HEK293 (cell line): ENCODE results near the gene RHOG.

Experiments used
- CTCF ChIA-PET: fragments of 350-600 bp; formaldehyde crosslinking; extraction: SDS; loops from one replicate; lab custom pipeline; 2021; ENCODE audit warnings: antibody characterized with exemption; lab: Yijun Ruan, JAX
- POLR2A ChIA-PET: fragments of 300-600 bp; formaldehyde crosslinking; extraction: SDS; loops from one replicate; lab custom pipeline; 2020; ENCODE audit warnings: antibody characterized with exemption, inconsistent platforms; lab: Yijun Ruan, JAX
- H3K27ac ChIP-seq: fragments of 200-500 bp; sonication (Bioruptor generic); 2 replicates; pipeline ENCODE4 v1.5.1; 2014; ENCODE audit warnings: low read depth, low read length, control low read depth, inconsistent platforms; ENCODE audit errors: extremely low read depth
- H3K36me3 ChIP-seq, 2 experiments: fragments of 200-500 bp in 1 of 2; sonication (Bioruptor generic) in 1 of 2; 1 replicate in 1 of 2; 2 replicates in 1 of 2; pipeline ENCODE4 v1.5.1; 2014 to 2017; ENCODE audit warnings: inconsistent platforms in 2 of 2, low read length in 2 of 2; ENCODE audit not compliant: control insufficient read depth in 2 of 2, insufficient read depth in 1 of 2
- H3K4me1 ChIP-seq: fragments of 200-500 bp; sonication (Bioruptor generic); 2 replicates; pipeline ENCODE4 v1.5.1; 2014; ENCODE audit warnings: mild to moderate bottlenecking, low read length, inconsistent platforms; ENCODE audit not compliant: control insufficient read depth, insufficient read depth
- H3K4me3 ChIP-seq: 2 replicates; pipeline ENCODE4 v1.5.1; 2011; ENCODE audit warnings: low read depth, mild to moderate bottlenecking, control low read depth, low read length, moderate library complexity
- H3K9me3 ChIP-seq: fragments of 200-500 bp; sonication (Bioruptor generic); 2 replicates; pipeline ENCODE4 v1.5.1; 2014; ENCODE audit warnings: low read depth, low read length, inconsistent platforms; ENCODE audit not compliant: control insufficient read depth, insufficient read depth
- BCL11B ChIP-seq: fragments of 450-650 bp; formaldehyde crosslinking; IDR thresholded peaks from 2 replicates; pipeline ENCODE4 v1.5.1; 2016; ENCODE audit warnings: low read depth, missing biosample characterization, missing genetic modification characterization
- MZF1 ChIP-seq: fragments of 450-650 bp; formaldehyde crosslinking; IDR thresholded peaks from 2 replicates; pipeline ENCODE4 v1.5.1; 2017; ENCODE audit warnings: missing biosample characterization, missing genetic modification characterization, borderline replicate concordance
- SP2 ChIP-seq: fragments of 450-650 bp; formaldehyde crosslinking; IDR thresholded peaks from 2 replicates; pipeline ENCODE4 v1.5.1; 2016; ENCODE audit warnings: missing biosample characterization, missing genetic modification characterization
- SP3 ChIP-seq: fragments of 450-650 bp; formaldehyde crosslinking; IDR thresholded peaks from 2 replicates; pipeline ENCODE4 v1.5.1; 2016; ENCODE audit warnings: missing biosample characterization, missing genetic modification characterization
- ZBTB7A ChIP-seq: fragments of 450-650 bp; formaldehyde crosslinking; IDR thresholded peaks from 2 replicates; pipeline ENCODE4 v1.5.1; 2016; ENCODE audit warnings: low read depth, missing biosample characterization, missing genetic modification characterization
- ZNF23 ChIP-seq: fragments of 450-650 bp; formaldehyde crosslinking; IDR thresholded peaks from 2 replicates; pipeline ENCODE4 v1.5.1; 2016; ENCODE audit warnings: missing biosample characterization, missing genetic modification characterization, borderline replicate concordance
- ZNF239 ChIP-seq: fragments of 450-650 bp; formaldehyde crosslinking; IDR thresholded peaks from 2 replicates; pipeline ENCODE4 v1.5.1; 2016; ENCODE audit warnings: missing biosample characterization, missing genetic modification characterization
- ZNF341 ChIP-seq: fragments of 450-650 bp; formaldehyde crosslinking; IDR thresholded peaks from 2 replicates; pipeline ENCODE4; 2016; ENCODE audit warnings: low read depth, missing biosample characterization, missing genetic modification characterization
- ZNF521 ChIP-seq: fragments of 450-650 bp; formaldehyde crosslinking; IDR thresholded peaks from 2 replicates; pipeline ENCODE4 v1.5.1; 2017; ENCODE audit warnings: missing biosample characterization, mild to moderate bottlenecking, missing genetic modification characterization
- ZNF600 ChIP-seq: fragments of 450-650 bp; formaldehyde crosslinking; IDR thresholded peaks from 2 replicates; pipeline ENCODE4 v1.5.1; 2016; ENCODE audit warnings: missing biosample characterization, missing genetic modification characterization
- ZNF777 ChIP-seq: fragments of 450-650 bp; formaldehyde crosslinking; IDR thresholded peaks from 2 replicates; pipeline ENCODE4 v1.5.1; 2017; ENCODE audit warnings: missing biosample characterization, missing genetic modification characterization, borderline replicate concordance
- TF ChIP-seq, protein P1 (sequence below): fragments of 450-650 bp; formaldehyde crosslinking; IDR thresholded peaks from 2 replicates; pipeline ENCODE4 v1.5.1; 2016; ENCODE audit warnings: missing biosample characterization, missing genetic modification characterization

The RHOG gene

DNA sequence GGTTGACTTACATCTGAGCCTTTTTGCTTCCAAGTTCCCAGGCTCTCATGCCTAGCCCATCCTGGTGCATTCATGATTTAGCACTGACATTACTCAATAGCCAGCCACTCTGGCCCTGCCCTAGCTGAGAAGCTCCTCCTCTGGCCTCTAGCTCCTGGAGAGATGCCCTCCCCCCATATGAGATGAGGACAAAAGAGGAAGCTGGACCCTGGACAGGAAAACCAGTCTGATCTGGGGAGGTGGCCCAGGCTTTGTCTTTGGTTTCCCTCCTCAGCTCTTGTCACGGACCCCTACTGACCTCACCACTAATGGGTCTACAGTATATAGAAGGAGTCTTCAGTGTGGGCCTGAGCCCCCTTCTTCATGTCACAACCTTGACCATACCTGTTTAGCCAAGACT is 3.0 kb downstream of the RHOG start (continued):
- TF ChIP-seq ZBTB7A (tag by site-specific recombination) (no peak), ZNF600 (tag by site-specific recombination) (no peak), SP2 (no peak)
- TF ChIP-seq, all 188 proteins: peak for 0

DNA sequence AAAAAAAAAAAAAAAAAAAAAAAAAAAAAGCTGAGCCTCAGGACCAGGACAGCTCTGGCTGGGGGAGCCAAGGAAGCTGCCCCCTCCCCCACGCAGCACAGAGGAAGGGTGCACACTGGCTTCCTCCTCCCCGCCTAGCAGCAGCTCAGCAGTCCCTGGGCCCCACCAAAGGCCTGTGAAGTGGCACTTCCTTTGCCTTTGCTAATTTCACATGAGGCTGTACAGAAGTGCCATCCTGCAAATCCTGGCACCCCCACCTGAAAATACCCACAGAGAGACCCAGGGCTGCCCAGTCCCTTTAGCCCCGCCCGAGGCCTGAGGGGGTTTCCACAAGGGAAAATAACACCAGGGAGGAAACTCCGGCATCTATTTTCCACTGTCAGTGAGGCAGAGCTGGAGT is 3.9 kb downstream of the RHOG start:
- Histone ChIP-seq H3K9me3 (no peaks in the 10 kb centered on the region), H3K36me3 (peaks cover 0 to 42% of the 10 kb centered on the region in 2 experiments; a peak in 1 of 3 replicates), H3K4me3 (no peak overlapping the region), H3K4me1 (no peaks in the 10 kb centered on the region), H3K27ac (no peak overlapping the region)
- ChIA-PET POLR2A (interaction anchor here (0.6 to 0.7 kb wide), 4 partner anchors 12 to 1769 kb away, joined by 3 to 10 read pairs (median 4); no protein-coding TSS in a partner anchor), CTCF (interaction anchor here (1.6 to 19.6 kb wide), 2 partner anchors 13 to 233 kb away, joined by 4 to 589 read pairs; no protein-coding TSS in a partner anchor)
- TF ChIP-seq ZNF777 (tag by site-specific recombination): no peak
- TF ChIP-seq, protein P1, sequence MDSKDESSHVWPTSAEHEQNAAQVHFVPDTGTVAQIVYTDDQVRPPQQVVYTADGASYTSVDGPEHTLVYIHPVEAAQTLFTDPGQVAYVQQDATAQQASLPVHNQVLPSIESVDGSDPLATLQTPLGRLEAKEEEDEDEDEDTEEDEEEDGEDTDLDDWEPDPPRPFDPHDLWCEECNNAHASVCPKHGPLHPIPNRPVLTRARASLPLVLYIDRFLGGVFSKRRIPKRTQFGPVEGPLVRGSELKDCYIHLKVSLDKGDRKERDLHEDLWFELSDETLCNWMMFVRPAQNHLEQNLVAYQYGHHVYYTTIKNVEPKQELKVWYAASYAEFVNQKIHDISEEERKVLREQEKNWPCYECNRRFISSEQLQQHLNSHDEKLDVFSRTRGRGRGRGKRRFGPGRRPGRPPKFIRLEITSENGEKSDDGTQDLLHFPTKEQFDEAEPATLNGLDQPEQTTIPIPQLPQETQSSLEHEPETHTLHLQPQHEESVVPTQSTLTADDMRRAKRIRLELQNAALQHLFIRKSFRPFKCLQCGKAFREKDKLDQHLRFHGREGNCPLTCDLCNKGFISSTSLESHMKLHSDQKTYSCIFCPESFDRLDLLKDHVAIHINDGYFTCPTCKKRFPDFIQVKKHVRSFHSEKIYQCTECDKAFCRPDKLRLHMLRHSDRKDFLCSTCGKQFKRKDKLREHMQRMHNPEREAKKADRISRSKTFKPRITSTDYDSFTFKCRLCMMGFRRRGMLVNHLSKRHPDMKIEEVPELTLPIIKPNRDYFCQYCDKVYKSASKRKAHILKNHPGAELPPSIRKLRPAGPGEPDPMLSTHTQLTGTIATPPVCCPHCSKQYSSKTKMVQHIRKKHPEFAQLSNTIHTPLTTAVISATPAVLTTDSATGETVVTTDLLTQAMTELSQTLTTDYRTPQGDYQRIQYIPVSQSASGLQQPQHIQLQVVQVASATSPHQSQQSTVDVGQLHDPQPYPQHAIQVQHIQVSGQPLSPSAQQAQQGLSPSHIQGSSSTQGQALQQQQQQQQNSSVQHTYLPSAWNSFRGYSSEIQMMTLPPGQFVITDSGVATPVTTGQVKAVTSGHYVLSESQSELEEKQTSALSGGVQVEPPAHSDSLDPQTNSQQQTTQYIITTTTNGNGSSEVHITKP (tag by site-specific recombination): 0 out of 2 replicates have a peak, but pooled peaks have one; percentile 13

DNA sequence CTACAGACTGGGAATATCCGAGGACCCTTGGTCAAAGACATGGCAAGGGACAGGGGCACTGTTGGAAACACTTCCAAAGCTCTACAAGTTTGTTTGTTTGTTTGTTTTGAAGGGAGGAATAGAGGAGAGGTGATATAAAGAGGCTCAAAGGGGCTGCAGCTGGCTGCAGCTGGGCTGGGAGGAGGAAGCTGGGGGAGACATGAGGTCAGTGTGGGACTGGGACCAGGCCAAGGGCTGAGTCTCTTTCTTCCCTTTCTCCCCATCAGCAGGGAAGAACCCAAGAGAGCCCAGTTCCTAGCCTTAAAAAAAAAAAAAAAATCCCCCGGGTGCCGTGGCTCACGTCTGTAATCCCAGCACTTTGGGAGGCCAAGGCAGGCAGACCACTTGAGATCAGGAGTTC is 5.0 kb downstream of the RHOG start:
- no peaks in the 10 kb centered on the region for H3K9me3 ChIP-seq
- no peak overlapping the region for H3K4me3 ChIP-seq
- no peak overlapping the region for H3K27ac ChIP-seq
- no peaks in the 10 kb centered on the region for H3K4me1 ChIP-seq
- TF ChIP-seq MZF1 (tag by site-specific recombination) (no peak), ZNF239 (tag by site-specific recombination) (no peak), ZNF23 (tag by site-specific recombination) (no peak), SP3 (no peak), BCL11B (tag by site-specific recombination) (no peak)
- H3K36me3 ChIP-seq: peaks cover 0 to 49% of the 10 kb centered on the region in 2 experiments; a peak in 1 of 3 replicates
- ChIA-PET CTCF (interaction anchor here (0.7 to 1.3 kb wide), 5 partner anchors 11 to 237 kb away, joined by 3 to 11 read pairs (median 4); no protein-coding TSS in a partner anchor), POLR2A (interaction anchor here (0.6 kb wide), 3 partner anchors 11 to 137 kb away, joined by 3 to 4 read pairs (median 4); no protein-coding TSS in a partner anchor)

DNA sequence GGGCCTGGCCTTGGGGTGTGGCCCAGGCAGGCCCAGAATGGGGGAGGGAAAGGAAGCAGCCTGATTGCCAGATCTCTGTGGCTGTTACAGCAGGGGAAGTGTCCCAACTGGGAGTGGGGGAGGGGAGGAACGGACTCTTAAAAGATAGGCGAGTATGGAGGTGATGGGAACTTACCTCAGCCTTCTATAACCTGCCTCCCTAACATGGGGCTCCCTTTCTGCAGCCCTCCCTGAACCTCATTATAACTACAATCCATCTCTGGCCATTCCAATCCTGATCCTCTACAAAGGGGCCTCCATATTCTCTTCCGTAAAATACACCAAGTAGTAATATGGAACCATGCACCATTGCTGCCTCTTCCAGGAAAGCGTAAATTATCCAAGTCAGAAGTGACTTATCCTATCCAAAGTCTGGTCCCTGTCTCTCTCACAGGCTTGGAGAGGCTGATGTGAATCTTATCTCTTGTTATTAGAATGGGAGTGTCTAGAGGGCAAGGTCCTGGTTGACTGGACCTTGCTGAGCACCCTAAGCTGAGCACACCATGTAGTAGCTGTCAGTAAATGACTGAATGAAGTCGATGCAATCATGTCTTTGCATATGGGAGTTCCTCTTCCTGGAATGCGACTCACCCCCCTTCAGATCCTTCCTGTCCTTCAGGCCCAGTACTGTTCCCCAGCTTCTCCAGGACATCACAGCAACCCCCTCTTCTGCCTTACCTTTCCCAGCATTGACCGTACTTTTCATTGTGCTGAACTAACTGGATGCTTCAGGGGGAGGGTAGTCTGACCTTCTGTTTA is 5.9 kb downstream of the RHOG start:
- no peak overlapping the region for H3K27ac ChIP-seq
- ChIA-PET CTCF (interaction anchor here (0.7 to 1.7 kb wide), 7 partner anchors 10 to 238 kb away, joined by 3 to 11 read pairs (median 4); partner anchors contain the start of gene PGAP2), POLR2A (interaction anchor here (0.7 kb wide), 1 partner anchor 51 kb away, joined by 4 read pairs; no protein-coding TSS in a partner anchor)
- no peaks in the 10 kb centered on the region for H3K9me3 ChIP-seq
- H3K36me3 ChIP-seq: peaks cover 0 to 58% of the 10 kb centered on the region in 2 experiments; a peak in 2 of 3 replicates
- peak; percentile 54 for TF ChIP-seq ZNF341 (tag by site-specific recombination)
- no peak for TF ChIP-seq ZNF521
- no peaks in the 10 kb centered on the region for H3K4me1 ChIP-seq
- H3K4me3 ChIP-seq: no peak overlapping the region
